ENCODE measurements around the gene PYDC2. TPM values are rescaled to one million over a fixed set of nuclear protein-coding genes. Genes with fewer than 3 reads are reported as not detected.
"Not testable (repeated sequence)": the region's sequence is repeated elsewhere in the genome, so short reads cannot be mapped to it uniquely, and the experiment has no call there.

Gene PYDC2
- total RNA-seq, 1 donor from 2014 or later, result not detected

DNA sequence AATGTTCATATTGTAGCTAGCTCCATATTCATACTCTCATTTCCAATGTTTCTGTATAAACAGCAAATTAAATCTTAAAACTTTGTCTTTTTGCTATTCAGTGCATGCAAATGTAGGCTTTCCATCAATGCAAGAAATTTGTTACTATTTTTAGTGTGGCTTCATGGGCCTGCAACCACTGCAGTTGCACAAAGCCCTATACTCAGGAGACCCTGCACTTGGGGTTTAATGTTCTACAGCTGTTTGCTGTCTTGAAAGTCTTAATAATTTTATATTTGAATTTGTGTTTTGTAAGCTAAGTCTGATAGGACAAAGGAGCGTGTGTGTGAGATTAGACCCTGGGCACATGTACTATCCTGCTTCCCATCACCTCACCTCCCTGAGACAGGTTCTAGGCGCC lies 9.6 kb downstream of the PYDC2 start:
- DNase-seq, result peak; percentile 1

DNA sequence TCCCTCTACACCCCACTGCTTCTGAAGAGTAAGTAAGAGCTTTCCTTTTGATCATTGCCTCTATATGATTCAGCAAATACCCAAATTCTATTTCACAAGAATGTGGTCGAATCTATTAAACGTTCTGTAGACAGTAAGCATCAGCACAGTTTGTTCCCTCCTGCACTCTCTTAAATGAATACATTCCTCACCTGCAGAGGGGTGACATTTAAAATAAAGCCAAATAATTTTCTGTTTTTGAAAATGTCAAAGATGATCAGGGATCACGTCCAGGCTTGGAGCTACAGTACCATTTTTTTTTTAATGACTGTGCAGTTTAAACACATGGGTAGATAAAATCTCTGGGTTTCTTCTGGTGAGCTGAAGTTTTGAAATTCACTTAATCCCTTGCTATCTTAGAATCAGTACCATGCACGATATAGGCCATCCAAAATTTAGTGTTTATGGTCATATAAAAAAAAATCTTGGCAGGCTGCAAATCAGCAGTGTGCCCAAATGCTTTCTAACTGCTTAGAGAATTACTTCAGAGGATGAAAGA lies 12.8 kb downstream of the PYDC2 start:
- DNase-seq, result no peak

DNA sequence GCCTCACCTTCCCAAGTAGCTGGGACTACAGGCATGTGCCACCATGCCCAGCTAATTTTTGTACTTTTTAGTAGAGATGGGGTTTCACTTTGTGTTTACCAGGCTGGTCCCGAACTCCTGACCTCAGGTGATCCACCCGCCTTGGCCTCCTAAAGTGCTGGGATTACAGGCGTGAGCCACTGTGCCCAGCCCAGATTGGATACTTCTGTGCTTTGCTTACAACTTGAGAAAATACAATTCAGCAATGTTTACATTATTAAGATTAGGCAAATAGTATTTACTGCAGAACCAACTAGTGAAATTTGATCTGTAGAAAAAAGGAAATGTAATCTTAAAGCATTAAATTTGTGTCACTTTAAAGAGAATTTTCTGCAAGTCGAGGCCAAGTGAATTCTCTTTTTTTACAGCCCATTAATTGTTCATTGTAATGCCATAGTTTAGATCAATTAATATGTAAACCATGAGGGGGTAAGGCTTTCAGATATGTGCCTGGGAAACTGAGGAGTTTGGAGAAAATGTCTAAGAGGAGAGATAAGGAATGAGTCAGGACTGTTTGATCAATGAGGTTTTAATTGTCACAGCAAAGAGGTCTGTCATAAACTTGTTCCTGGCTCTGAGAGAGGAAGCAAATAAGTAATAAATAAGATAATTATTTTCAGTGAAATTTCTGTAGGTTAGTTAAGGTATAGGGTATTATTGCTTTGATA lies 15.3 kb downstream of the PYDC2 start:
- no peak for DNase-seq

DNA sequence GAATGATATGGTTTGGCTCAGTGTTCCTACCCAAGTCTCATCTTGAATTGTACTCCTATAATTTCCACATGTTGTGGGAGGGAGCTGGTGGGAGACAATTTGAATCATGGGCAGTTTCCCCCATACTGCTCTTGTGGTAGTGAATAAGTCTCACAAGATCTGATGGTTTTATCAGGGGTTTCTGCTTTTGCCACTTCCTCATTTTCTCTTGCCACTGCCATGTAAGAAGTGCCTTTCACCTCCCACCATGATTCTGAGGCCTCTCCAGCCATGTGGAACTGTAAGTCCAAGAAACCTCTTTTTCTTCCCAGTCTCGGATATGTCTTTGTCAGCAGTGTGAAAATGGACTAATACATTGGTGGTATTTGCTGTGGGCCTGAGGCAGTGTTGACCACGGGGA lies 23.0 kb downstream of the PYDC2 start:
- DNase-seq, result not testable (repeated sequence)

DNA sequence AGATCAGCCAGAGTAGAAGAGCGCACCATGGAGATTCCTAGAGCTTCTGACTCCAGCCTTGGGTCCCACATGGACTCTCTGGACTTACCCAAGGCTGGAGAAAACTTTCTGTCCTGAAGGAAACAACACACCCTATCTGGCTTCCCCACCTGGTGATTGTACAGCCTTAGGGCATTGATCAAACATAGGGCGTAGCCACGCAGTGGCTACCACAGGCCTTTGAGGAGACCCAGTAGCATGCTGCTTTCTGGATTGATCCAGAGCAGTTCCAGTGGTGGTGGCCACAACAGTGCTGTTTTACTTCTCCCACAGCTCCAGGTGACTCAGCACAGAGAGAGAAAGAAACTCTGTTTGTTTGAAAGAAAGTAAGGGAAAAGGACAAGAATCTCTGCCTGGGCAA lies 23.5 kb downstream of the PYDC2 start:
- DNase-seq, result no peak

DNA sequence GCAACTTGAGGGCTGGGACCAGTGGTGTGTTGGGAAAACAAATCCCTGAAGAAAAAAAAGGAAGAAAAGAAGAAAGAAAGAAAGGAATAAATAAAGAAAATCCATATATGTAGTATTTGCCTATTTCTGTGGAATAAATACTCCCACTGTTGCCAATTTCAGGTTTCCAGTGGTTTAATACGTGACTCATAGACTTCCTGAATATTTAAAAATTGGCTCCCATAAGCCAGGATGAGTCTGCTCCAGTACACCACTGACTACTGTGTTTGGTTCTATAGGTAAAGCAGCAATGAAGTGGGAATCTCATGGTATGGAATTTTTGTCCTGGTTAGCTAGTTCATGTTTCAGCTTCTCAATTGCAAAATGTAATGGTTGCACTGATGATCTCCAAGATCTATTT lies 31.6 kb downstream of the PYDC2 start:
- DNase-seq, result no peak

DNA sequence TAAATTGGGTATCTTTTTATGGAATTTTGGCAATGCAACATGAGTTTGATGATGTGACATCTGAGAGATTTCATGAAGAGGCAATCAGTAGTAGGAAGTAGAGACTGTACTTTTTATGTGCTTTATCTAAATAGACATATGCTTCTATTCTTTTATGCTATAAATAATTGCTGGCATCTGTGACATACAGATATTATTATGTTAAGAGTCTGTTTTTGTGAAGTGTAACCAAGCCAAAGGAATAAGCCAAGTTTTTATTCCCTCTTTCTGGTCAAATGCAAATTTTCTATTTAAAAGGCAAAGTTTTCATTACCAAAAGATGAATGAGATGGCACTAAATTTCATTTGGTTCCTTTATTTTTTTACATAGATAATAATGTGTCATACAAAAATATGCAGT lies 32.4 kb downstream of the PYDC2 start:
- no peak for DNase-seq

DNA sequence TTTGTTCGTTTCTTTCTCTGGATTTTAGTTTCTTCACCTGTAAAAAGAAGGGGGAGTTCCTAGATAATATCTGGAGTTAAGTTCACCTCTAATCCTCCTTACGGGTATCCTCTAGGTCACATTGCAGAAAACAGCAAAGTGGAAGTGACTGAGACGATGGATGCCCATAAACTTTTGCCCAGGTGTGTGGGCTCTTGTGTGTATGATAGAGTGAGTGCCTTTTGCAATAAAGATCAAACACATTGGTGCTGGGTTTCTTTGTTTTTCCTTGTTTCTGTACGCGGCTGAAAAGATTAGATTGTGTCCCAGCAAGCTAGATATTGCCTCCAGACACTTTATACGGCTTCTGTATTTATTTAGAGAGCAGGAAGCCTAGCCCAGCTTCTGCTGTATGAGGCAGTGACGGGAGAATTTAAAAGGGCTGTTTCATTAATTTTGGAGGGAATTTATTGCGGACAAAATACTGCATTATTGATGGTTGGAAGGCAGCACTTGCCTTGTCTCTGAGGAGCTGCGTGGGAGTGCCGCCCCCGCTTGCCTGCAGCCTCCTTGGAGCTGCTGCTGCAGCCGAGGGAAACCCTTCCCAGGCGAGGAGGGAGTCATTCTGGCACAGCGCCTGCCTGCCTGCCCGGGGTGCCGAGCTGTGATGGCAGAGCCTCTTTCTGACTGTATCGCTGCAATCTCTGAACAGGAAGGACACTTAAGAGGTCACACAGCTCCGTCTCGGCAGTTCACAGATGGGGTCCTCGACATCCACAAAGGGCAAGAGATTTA lies 38.5 kb downstream of the PYDC2 start:
- DNase-seq, result peak; percentile 18

DNA sequence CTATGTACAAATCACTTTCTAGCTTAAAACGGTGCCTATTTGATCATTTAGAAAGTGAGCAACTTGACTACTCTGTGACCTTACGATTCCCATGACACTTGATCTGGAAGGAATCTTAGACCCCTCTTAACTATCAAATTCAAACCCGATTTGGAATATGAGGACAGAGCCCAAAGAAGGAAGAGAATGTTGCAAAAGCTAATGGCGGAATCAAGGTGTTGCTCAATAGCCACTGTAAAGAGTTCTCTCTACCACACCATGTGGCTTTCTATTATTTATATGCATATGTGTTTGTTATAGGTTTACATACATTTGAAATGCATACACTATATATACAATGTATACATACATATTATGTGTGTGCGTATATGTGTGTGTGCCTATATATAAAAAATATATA lies 39.9 kb downstream of the PYDC2 start:
- DNase-seq, result no peak

DNA sequence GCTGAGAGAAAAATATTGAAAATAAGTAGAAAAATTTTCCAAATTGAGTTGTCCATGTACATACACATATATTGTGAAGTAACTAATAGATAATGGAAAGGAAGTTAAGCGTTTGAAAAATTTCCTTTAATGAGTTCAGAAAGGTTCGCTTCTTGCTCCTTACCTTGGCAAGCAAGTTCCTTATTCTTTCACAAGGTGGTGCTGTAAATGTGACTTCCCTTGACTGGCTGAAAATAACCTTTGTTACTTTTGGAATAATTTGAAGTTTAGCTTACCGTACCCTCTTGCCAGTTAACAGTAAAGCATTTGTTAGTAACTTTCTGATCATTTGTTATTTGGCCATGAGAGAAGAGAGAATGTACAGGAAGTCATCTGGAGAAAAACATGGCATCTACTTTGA lies 41.6 kb downstream of the PYDC2 start:
- no peak for DNase-seq

DNA sequence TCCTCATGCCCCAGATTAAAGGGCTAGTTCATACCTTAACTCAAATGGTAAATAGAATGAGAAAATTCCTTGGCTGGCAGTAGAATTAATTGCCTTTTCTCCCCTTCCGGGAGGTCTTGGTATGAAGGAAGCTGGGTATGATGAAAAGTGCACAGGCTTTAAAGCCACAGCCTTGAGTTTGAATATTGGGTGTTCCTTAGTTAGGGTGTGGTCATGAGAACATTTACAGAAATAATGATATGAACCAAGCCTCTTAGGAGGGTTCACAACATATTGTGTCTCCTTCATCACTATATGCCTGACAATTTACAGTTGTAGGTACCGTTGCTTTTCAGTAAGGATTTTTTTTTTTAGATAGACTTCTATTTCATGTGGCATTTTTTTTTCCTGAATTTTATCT lies 48.1 kb downstream of the PYDC2 start:
- no peak for DNase-seq

Small RNAs within 50 kb of the gene (small RNA-seq; reads per million reads assigned to genes)
- not detected for gene PYDC2 (ENCODE audit: low replicate concordance)

Other genes with a start within 250 kb of the PYDC2 start
- 55.2 TPM for gene CCDC50, start 131.8 kb upstream of the PYDC2 start, total RNA-seq
- not detected for gene UTS2B, start 130.6 kb upstream of the PYDC2 start, total RNA-seq